ENCODE measurements around the gene ZNF524. TPM values are rescaled to one million over a fixed set of nuclear protein-coding genes. Genes with fewer than 3 reads are reported as not detected.
"Not testable (repeated sequence)": the region's sequence is repeated elsewhere in the genome, so short reads cannot be mapped to it uniquely, and the experiment has no call there.

Gene ZNF524
- total RNA-seq, 1 donor from 2014 or later: 7.9 TPM

DNA sequence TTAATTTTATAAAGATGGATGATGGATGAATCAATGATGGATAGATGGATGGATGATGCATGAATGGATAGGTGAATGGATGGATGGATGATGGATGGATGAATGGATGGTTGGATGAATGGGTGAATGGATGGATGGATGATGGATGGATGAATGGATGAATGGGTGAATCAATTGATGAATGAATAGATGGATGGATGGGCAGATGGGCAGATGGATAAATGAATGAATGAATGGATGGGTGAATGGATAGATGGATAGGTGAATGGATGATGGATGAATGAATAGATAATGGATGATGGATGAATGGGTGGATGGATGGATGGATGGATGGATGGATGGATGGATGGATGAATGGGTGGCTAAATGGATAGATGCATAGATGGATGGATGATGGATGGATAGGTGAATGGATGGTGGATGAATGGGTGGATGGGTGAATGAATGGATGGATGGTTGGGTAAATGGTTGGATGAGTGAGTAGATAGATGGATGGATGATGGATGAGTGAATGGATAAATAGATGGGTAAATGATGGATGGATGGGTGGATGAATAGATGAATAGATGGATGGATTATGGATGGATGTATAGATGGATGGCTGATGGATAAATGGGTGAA, 32.3 kb upstream of the ZNF524 start:
- DNase-seq (ENCODE audit: low spot score, unreplicated experiment): no peak
- Mint-ChIP-seq H3K27me3 (peaks cover 11% of the 10 kb centered on the region), H3K27ac (no peak overlapping the region), H3K4me1 (ENCODE audit: low read depth) (peaks cover 2% of the 10 kb centered on the region), H3K9me3 (ENCODE audit: low read depth) (no peaks in the 10 kb centered on the region), H3K36me3 (ENCODE audit: insufficient read depth) (no peaks in the 10 kb centered on the region), H3K4me3 (ENCODE audit: low read depth) (no peak overlapping the region)
- TF ChIP-seq CTCF (IDR thresholded peaks at IDR 0.05; ENCODE audit: unreplicated experiment): no peak

GRCh38 chr19:55569477-55569876, 30.6 kb upstream of the ZNF524 start:
- DNase-seq (ENCODE audit: low spot score, unreplicated experiment); H3K4me3 Mint-ChIP-seq (ENCODE audit: low read depth); H3K27ac Mint-ChIP-seq; H3K36me3 Mint-ChIP-seq (ENCODE audit: insufficient read depth); H3K9me3 Mint-ChIP-seq (ENCODE audit: low read depth); H3K4me1 Mint-ChIP-seq (ENCODE audit: low read depth); H3K27me3 Mint-ChIP-seq: not testable (repeated sequence)

DNA sequence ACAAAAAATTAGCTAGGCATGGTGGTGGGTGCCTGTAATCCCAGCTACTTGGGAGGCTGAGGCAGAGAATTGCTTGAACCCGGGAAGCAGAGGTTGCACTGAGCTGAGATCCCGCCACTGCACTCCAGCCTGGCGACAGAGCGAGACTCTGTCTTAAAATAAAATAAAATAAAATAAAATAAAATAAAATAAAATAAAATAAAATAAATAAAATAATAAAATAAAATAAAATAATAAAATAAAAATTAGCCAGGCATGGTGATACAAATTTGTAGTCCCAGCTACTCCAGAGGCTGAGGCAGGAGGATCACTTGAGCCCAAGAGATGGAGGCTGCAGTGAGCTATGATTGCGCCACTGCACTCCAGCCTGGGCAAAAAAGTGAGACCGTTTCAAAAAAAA, 26.2 kb upstream of the ZNF524 start:
- H3K27ac Mint-ChIP-seq; H3K4me1 Mint-ChIP-seq (ENCODE audit: low read depth); H3K4me3 Mint-ChIP-seq (ENCODE audit: low read depth); DNase-seq (ENCODE audit: low spot score, unreplicated experiment); H3K27me3 Mint-ChIP-seq; H3K9me3 Mint-ChIP-seq (ENCODE audit: low read depth): not testable (repeated sequence)
- peaks cover 13% of the 10 kb centered on the region for H3K36me3 Mint-ChIP-seq (ENCODE audit: insufficient read depth)

DNA sequence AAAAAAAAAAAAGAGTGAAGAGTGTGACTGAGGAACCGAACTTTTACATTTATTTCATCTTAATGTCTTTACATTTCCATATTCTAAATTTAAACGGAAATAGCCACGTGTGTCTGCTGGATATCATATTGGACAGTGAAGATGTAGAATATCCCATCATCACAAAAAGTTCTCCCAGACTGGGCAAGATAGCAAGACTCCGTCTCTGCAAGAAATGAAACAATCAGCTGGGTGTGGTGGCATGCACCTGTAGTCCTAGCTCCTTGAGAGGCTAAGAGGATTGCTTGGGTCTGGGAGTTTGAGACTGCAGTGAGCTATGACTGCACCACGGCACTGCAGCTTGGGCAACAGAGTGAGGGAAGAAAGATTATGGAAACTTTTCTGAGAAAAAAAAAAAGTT, 23.3 kb upstream of the ZNF524 start:
- Mint-ChIP-seq H3K27me3 (no peaks in the 10 kb centered on the region), H3K4me3 (ENCODE audit: low read depth) (peak overlapping the region; percentile 55), H3K27ac (peak overlapping the region; percentile 84), H3K4me1 (ENCODE audit: low read depth) (peaks cover 15% of the 10 kb centered on the region), H3K9me3 (ENCODE audit: low read depth) (no peaks in the 10 kb centered on the region), H3K36me3 (ENCODE audit: insufficient read depth) (peaks cover 17% of the 10 kb centered on the region)
- no peak for TF ChIP-seq CTCF (IDR thresholded peaks at IDR 0.05; ENCODE audit: unreplicated experiment)
- no peak for DNase-seq (ENCODE audit: low spot score, unreplicated experiment)

- no peak overlapping the region for H3K4me3 Mint-ChIP-seq (ENCODE audit: low read depth)
- DNase-seq (ENCODE audit: low spot score, unreplicated experiment): no peak
- H3K4me1 Mint-ChIP-seq (ENCODE audit: low read depth): peaks cover 20% of the 10 kb centered on the region
- no peaks in the 10 kb centered on the region for H3K9me3 Mint-ChIP-seq (ENCODE audit: low read depth)
- no peak for TF ChIP-seq CTCF (IDR thresholded peaks at IDR 0.05; ENCODE audit: unreplicated experiment)
- no peak overlapping the region for H3K27ac Mint-ChIP-seq
- no peaks in the 10 kb centered on the region for H3K27me3 Mint-ChIP-seq
- peaks cover 17% of the 10 kb centered on the region for H3K36me3 Mint-ChIP-seq (ENCODE audit: insufficient read depth)
Observed at GRCh38 chr19:55578031-55578760, 21.9 kb upstream of the ZNF524 start.

- DNase-seq (ENCODE audit: low spot score, unreplicated experiment): no peak
- Mint-ChIP-seq H3K4me3 (ENCODE audit: low read depth) (peak overlapping the region; percentile 92), H3K27ac (peak overlapping the region; percentile 87), H3K9me3 (ENCODE audit: low read depth) (no peaks in the 10 kb centered on the region), H3K4me1 (ENCODE audit: low read depth) (peaks cover 20% of the 10 kb centered on the region), H3K27me3 (no peaks in the 10 kb centered on the region), H3K36me3 (ENCODE audit: insufficient read depth) (peaks cover 17% of the 10 kb centered on the region)
- TF ChIP-seq CTCF (IDR thresholded peaks at IDR 0.05; ENCODE audit: unreplicated experiment): no peak
Observed at GRCh38 chr19:55578761-55579747, 21.0 kb upstream of the ZNF524 start.
